Body of pancreas (tissue), 4 donors: Measurements from ENCODE around the gene LTBP4. TPM values are rescaled to one million over a fixed set of nuclear protein-coding genes. Genes with fewer than 3 reads are reported as not detected.

Experiments
- ATAC-seq: fragments of 150-250 bp; one replicate; pipeline ENCODE4 v1.9.1; 2016
- DNase-seq, 4 donors: peaks; one replicate each; pipeline ENCODE4 v3.0.0-alpha.2; 2019
- H3K27ac ChIP-seq, 4 donors: fragments of 200-600 bp; sonication (generic); 1 replicate in 3 of 4; 2 replicates in 1 of 4; pipeline versions ENCODE4 v1.5.1 to v1.6.1; 2016 to 2019; ENCODE audit warnings: mild to moderate bottlenecking in 1 of 4, mixed read lengths in 1 of 4, moderate library complexity in 1 of 4
- H3K27me3 ChIP-seq, 2 donors: fragments of 200-600 bp; sonication (generic); one replicate each; pipeline ENCODE4 v1.6.0; 2016; ENCODE audit warnings: mild to moderate bottlenecking in 1 of 2
- H3K36me3 ChIP-seq, 2 donors: fragments of 200-600 bp; sonication (generic); replicated peaks in 1 of 2; 2 replicates each; pipeline ENCODE4 v1.5.1; 2016; ENCODE audit warnings: low read depth in 2 of 2; ENCODE audit not compliant: insufficient read depth in 1 of 2
- H3K4me1 ChIP-seq: fragments of 200-600 bp; sonication (generic); one replicate; pipeline ENCODE4 v1.6.0; 2016
- H3K4me3 ChIP-seq, 2 donors: fragments of 200-600 bp; sonication (generic); 1 replicate in 1 of 2; 2 replicates in 1 of 2; pipeline ENCODE4 v1.5.1; 2016 to 2019
- H3K9me3 ChIP-seq, 3 donors: fragments of 200-600 bp; sonication (generic); 1 replicate in 2 of 3; 2 replicates in 1 of 3; pipeline ENCODE4 v1.5.1; 2016
- POLR2A ChIP-seq, 3 donors: fragments of 450-650 bp; IDR thresholded peaks; one replicate each; pipeline ENCODE4 v1.6.1; 2016; ENCODE audit warnings: antibody characterized with exemption in 3 of 3, mild to moderate bottlenecking in 2 of 3
- WGBS, 2 donors: methylation state at CpG; one replicate each; pipeline ENCODE4 v1.1.5; 2017; 5-methylcytosine and 5-hydroxymethylcytosine counted together
- intact Hi-C: fragments of 100-400 bp; cut with DNase I; formaldehyde crosslinking; loops from one replicate; pipeline ENCODE4 v1.15.1; 2023
- total RNA-seq, 2 donors: library from RNA; depleted of rRNA; stranded (reverse); fragments of >200 nt; gene quantifications; one replicate each; pipeline ENCODE4 v1.1.0, GENCODE V29; 2016
- TF ChIP-seq, protein P1 (sequence below), 7 experiments: fragments of 450-650 bp in 4 of 7; fragments of 200-600 bp in 3 of 7; sonication (generic) in 3 of 7; IDR thresholded peaks; one replicate each; pipeline ENCODE4 v1.5.1; 2016 to 2019; ENCODE audit warnings: antibody characterized with exemption in 7 of 7

LTBP4 gene
- total RNA-seq, 2 donors from 2014 or later = 45.1 to 195 TPM

DNA sequence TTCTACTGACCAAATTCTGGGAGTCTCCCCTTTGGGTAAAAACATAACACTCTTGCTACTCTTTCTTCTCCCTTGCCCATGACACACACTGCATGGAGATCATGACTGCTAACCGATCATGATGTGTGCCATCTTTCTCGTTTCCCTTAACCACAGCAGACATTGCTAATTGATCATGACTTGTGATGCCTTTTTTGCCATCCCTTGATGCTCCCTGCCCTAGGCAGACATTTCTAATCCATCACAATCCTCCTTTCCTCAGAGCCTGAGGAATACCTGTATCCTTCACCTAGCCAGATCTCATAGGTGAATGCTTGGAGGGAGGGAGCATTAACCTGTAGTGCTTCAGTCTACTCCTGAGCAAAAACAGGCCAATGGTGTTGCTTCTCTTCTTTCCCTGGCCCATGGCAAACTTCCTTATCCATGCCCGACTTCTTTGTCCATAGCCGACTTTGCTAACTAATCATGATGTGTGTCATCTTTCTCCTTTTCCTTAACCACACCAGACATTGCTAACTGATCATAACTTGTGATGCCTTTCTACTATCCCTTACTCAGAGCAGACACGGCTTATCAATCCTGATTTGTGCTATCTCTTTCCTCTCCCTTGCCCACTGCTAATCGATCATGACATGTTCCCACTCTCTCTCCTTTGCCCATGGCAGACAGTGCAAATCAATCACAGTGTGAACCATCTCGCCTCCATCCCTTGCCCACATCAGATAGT is 71.6 kb downstream of the LTBP4 start:
- H3K9me3 ChIP-seq = no peaks in the 10 kb centered on the region
- ATAC-seq = no peak
- no peak for TF ChIP-seq POLR2A (IDR thresholded peaks at IDR 0.05)
- TF ChIP-seq, protein P1, sequence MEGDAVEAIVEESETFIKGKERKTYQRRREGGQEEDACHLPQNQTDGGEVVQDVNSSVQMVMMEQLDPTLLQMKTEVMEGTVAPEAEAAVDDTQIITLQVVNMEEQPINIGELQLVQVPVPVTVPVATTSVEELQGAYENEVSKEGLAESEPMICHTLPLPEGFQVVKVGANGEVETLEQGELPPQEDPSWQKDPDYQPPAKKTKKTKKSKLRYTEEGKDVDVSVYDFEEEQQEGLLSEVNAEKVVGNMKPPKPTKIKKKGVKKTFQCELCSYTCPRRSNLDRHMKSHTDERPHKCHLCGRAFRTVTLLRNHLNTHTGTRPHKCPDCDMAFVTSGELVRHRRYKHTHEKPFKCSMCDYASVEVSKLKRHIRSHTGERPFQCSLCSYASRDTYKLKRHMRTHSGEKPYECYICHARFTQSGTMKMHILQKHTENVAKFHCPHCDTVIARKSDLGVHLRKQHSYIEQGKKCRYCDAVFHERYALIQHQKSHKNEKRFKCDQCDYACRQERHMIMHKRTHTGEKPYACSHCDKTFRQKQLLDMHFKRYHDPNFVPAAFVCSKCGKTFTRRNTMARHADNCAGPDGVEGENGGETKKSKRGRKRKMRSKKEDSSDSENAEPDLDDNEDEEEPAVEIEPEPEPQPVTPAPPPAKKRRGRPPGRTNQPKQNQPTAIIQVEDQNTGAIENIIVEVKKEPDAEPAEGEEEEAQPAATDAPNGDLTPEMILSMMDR (IDR thresholded peaks at IDR 0.05) = no peak
- no peak overlapping the region for H3K4me3 ChIP-seq
- H3K36me3 ChIP-seq = peaks cover 0 to 7% of the 10 kb centered on the region in 2 donors
- 89 to 90% methylated on average over 7 of the region's 7 CpGs for WGBS, 2 donors
- H3K4me1 ChIP-seq = no peaks in the 10 kb centered on the region
- DNase-seq = no peak
- no peak overlapping the region for H3K27ac ChIP-seq
- H3K27me3 ChIP-seq = no peaks in the 10 kb centered on the region
- intact Hi-C loops = no loop called here

DNA sequence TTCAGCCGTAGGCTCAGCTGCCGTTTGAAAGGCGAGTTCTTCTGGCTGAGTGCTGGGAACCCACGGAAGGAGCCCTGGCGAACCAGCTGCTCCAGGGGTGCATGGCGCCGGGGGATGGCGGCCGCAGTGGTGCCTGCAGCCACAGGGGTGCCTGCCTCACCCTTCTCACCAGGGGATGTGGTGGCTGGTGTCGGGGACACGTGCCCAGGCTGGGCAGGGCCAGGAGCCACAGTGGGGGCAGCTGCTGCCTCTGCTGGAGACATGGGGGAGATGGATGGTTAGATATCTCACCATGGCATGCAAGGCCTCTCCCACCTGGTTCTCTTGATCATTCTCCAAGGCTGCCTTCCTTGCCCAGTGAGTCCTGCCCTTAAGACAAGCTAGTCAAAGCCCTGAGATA is 72.2 kb downstream of the LTBP4 start:
- no peaks in the 10 kb centered on the region for H3K9me3 ChIP-seq
- H3K4me1 ChIP-seq = no peaks in the 10 kb centered on the region
- WGBS, 2 donors = 96% methylated on average over 6 to 11 of the region's 11 CpGs
- ATAC-seq (no peak), DNase-seq (no peak)
- TF ChIP-seq, protein P1 (IDR thresholded peaks at IDR 0.05) = no peak
- no peak for TF ChIP-seq POLR2A (IDR thresholded peaks at IDR 0.05)
- no peak overlapping the region for H3K4me3 ChIP-seq
- H3K27me3 ChIP-seq = no peaks in the 10 kb centered on the region
- H3K27ac ChIP-seq = no peak overlapping the region
- H3K36me3 ChIP-seq = peaks cover 0 to 7% of the 10 kb centered on the region in 2 donors
- intact Hi-C loops = no loop called here

DNA sequence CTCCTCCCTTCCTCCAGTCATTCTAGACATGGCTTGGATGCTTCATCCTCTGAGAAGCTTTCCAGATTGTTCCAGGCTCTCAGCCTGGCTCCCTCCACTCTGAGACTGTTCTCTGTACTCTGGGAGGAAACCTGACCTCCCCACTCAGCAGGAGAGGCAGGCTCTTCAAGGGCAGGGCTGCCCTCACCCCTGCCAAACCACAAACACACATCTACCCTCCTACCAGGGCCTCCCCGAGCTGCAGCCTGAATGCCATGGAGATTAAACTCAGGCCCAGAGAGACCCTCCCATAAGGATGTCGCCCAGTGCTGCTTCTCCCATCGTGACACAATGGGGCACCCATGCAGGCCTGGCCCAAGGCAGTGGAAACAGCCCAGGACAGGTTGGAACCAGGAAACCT is 73.1 kb downstream of the LTBP4 start:
- no peak for TF ChIP-seq POLR2A (IDR thresholded peaks at IDR 0.05)
- WGBS, 2 donors = 72 to 100% methylated on average over 2 to 3 of the region's 3 CpGs
- intact Hi-C loops = no loop called here
- DNase-seq (no peak), ATAC-seq (no peak)
- no peaks in the 10 kb centered on the region for H3K9me3 ChIP-seq
- H3K27me3 ChIP-seq = no peaks in the 10 kb centered on the region
- no peak overlapping the region for H3K4me3 ChIP-seq
- H3K27ac ChIP-seq = no peak overlapping the region
- H3K4me1 ChIP-seq = no peaks in the 10 kb centered on the region
- peaks cover 0 to 5% of the 10 kb centered on the region in 2 donors for H3K36me3 ChIP-seq

DNA sequence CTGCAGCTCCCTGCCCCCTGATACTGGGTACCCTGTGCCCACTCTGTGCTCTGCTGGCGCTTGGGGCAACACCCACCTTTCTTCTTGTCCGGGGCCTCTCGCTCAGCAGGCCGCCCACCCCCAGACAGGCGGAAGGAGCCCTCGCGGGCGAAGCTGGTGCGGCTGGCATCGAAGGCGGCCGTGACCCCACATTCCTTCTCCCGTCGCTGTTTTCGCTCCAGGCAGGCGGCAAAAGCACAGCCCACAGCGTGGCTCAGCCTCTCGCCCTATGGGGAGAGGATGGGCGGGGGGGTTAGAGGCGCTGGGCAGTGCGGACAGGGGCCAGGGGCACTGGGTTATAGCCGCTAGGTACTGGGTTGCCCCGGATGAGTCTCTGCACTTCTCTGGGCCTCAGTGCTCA is 76.0 kb downstream of the LTBP4 start:
- intact Hi-C loops = no loop called here
- Histone ChIP-seq H3K27ac (no peak overlapping the region), H3K9me3 (no peaks in the 10 kb centered on the region), H3K4me3 (no peak overlapping the region), H3K36me3 (peaks cover 0 to under 1% of the 10 kb centered on the region in 2 donors), H3K27me3 (no peaks in the 10 kb centered on the region), H3K4me1 (no peaks in the 10 kb centered on the region)
- TF ChIP-seq POLR2A (IDR thresholded peaks at IDR 0.05) = no peak
- TF ChIP-seq, protein P1 (IDR thresholded peaks at IDR 0.05) = no peak
- no peak for ATAC-seq
- DNase-seq = no peak
- whole genome bisulfite sequencing, 2 donors = 91 to 100% methylated on average over 1 to 21 of the region's 23 CpGs

Other genes starting within 250 kb of the LTBP4 start
- gene HIPK4, start 211.2 kb upstream of the LTBP4 start, total RNA-seq = not detected
- 10 to 100 TPM in 1 of 2 donors, 1 to 10 TPM in 1; 5.7 to 14.8 TPM for gene PRX, start 188.0 kb upstream of the LTBP4 start, total RNA-seq
- 1 to 10 TPM; 6.9 to 7.3 TPM for gene SERTAD1, start 175.4 kb upstream of the LTBP4 start, total RNA-seq
- 10 to 100 TPM in 1 of 2 donors, 1 to 10 TPM in 1; 5.7 to 10.2 TPM for gene SERTAD3, start 157.0 kb upstream of the LTBP4 start, total RNA-seq
- gene BLVRB, start 135.6 kb upstream of the LTBP4 start, total RNA-seq = 100 to 1,000 TPM in 1 of 2 donors, 10 to 100 TPM in 1; 79.8 to 109 TPM
- gene SPTBN4, start 134.4 kb upstream of the LTBP4 start, total RNA-seq = 1 to 10 TPM; 1.8 to 6.3 TPM
- 10 to 100 TPM; 43.3 to 63.6 TPM for gene SHKBP1, start 24.5 kb upstream of the LTBP4 start, total RNA-seq
- 10 to 100 TPM in 1 of 2 donors, 1 to 10 TPM in 1; 9.1 to 73.5 TPM for gene NUMBL, start 89.3 kb downstream of the LTBP4 start, total RNA-seq
- 10 to 100 TPM; 29.8 to 31.3 TPM for gene COQ8B, start 115.5 kb downstream of the LTBP4 start, total RNA-seq
- gene ITPKC, start 115.7 kb downstream of the LTBP4 start, total RNA-seq = 10 to 100 TPM; 14.0 to 27.7 TPM
- gene ACTMAP, start 149.1 kb downstream of the LTBP4 start, total RNA-seq = 1 to 10 TPM; 3.0 to 4.2 TPM
- 10 to 100 TPM; 18.7 to 42.2 TPM for gene SNRPA, start 149.8 kb downstream of the LTBP4 start, total RNA-seq
- gene MIA, start 174.2 kb downstream of the LTBP4 start, total RNA-seq = 1 to 10 TPM in 1 of 2 donors, not detected in 1; 5.9 TPM
- 10 to 100 TPM; 20.4 to 23.3 TPM for gene RAB4B, start 176.9 kb downstream of the LTBP4 start, total RNA-seq
- 10 to 100 TPM; 50.8 to 51.4 TPM for gene EGLN2, start 197.8 kb downstream of the LTBP4 start, total RNA-seq
- gene CYP2A6, start 249.1 kb downstream of the LTBP4 start, total RNA-seq = not detected